Ectodermal cell (in vitro differentiated cells): Measurements from ENCODE around the gene TMEM225.

Experiments
- H3K27ac ChIP-seq: 2 replicates; pipeline ENCODE4 v1.7.0; 2013; ENCODE audit warnings: mild to moderate bottlenecking, low read depth, low read length; ENCODE audit not compliant: insufficient read depth, poor library complexity, severe bottlenecking
- H3K27me3 ChIP-seq: 2 replicates; pipeline ENCODE4 v1.7.0; 2013; ENCODE audit warnings: mild to moderate bottlenecking, low read length; ENCODE audit not compliant: insufficient read depth, control insufficient read depth, poor library complexity, severe bottlenecking
- H3K36me3 ChIP-seq: one replicate; pipeline ENCODE4 v1.7.0; 2013; ENCODE audit warnings: low read length; ENCODE audit not compliant: control insufficient read depth, insufficient read depth
- H3K4me1 ChIP-seq: one replicate; pipeline ENCODE4 v1.7.0; 2013; ENCODE audit warnings: low read length; ENCODE audit not compliant: control insufficient read depth, insufficient read depth
- H3K4me3 ChIP-seq: 2 replicates; pipeline ENCODE4 v1.7.0; 2013; ENCODE audit warnings: low read depth, low read length, control low read depth; ENCODE audit not compliant: insufficient read depth
- H3K9me3 ChIP-seq: 2 replicates; pipeline ENCODE4 v1.7.0; 2013; ENCODE audit warnings: mild to moderate bottlenecking, low read length, moderate library complexity; ENCODE audit not compliant: control insufficient read depth
- WGBS, 2 experiments: methylation state at CpG; one replicate each; pipeline ENCODE4 v1.1.7; 2013; ENCODE audit warnings: missing lambda C conversion rate in 2 of 2; 5-methylcytosine and 5-hydroxymethylcytosine counted together

Gene TMEM225

DNA sequence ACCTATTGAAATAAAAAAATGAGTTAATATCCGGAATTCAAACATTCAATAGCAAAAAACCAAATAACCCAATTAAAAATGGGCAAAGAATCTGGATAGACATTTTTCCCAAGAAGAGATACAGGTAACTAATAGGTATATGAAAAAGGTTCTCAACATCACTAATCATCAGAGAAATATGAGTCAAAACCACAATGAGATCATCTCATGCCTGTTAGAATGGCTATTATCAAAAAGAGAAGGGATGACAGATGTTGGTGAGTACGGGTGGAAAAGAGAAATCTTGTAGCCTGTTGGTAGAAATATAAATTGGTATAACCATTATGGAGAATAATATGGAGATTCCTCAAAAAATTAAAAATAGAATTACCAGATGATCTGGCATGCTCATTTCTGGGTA is 52.4 kb downstream of the TMEM225 start:
- Histone ChIP-seq H3K27me3 (no peaks in the 10 kb centered on the region), H3K9me3 (no peaks in the 10 kb centered on the region), H3K36me3 (no peaks in the 10 kb centered on the region), H3K27ac (no peak overlapping the region), H3K4me1 (no peaks in the 10 kb centered on the region), H3K4me3 (no peak overlapping the region)
- 100% methylated on average over 1 of the region's 2 CpGs for WGBS, 2 experiments
